ENCODE results near the gene CD38.

DNA sequence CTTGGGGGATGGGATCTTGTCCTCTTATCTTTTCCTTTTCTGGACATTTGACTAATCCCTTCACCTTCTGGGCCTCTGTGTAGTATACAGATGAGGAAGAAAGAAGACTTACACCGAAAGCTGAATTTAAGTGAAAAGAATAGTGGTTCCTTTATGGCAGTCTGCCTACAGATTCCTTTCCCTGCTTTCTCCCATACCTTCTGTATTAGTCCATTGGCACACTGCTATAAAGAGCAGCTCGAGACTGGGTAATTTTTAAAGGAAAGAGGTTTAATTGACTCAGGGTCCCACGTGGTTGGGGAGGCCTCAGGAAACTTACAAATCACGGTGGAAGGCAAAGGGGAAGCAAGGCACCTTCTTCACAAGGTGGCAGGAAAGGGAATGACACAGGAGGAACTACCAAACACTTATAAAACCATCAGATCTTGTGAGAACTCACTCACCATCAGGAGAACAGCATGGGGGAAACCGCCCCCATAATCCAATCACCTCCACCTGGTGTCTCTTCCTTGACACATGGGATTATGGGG, 34.0 kb upstream of the CD38 start:
- TF ChIP-seq, protein P1, sequence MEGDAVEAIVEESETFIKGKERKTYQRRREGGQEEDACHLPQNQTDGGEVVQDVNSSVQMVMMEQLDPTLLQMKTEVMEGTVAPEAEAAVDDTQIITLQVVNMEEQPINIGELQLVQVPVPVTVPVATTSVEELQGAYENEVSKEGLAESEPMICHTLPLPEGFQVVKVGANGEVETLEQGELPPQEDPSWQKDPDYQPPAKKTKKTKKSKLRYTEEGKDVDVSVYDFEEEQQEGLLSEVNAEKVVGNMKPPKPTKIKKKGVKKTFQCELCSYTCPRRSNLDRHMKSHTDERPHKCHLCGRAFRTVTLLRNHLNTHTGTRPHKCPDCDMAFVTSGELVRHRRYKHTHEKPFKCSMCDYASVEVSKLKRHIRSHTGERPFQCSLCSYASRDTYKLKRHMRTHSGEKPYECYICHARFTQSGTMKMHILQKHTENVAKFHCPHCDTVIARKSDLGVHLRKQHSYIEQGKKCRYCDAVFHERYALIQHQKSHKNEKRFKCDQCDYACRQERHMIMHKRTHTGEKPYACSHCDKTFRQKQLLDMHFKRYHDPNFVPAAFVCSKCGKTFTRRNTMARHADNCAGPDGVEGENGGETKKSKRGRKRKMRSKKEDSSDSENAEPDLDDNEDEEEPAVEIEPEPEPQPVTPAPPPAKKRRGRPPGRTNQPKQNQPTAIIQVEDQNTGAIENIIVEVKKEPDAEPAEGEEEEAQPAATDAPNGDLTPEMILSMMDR (IDR thresholded peaks at IDR 0.05; ENCODE audit: borderline replicate concordance, extremely low read depth, low read length, poor library complexity, severe bottlenecking), result no peak
- no peak for TF ChIP-seq EZH2 (IDR thresholded peaks at IDR 0.05; ENCODE audit: borderline replicate concordance, low read depth, low read length, severe bottlenecking)
